Trophoblast cell (in vitro differentiated cells and primary cell): ENCODE results near the gene FAM20C.

Experiments used
- DNase-seq, 2 donors: peaks; one replicate each; pipeline ENCODE4 v3.0.0-alpha.2; 2016
- H2AFZ ChIP-seq: 2 replicates; pipeline ENCODE4 v1.6.1; 2013; ENCODE audit warnings: low read length, moderate library complexity, mild to moderate bottlenecking; ENCODE audit not compliant: insufficient read depth, poor library complexity
- H2AK5ac ChIP-seq: 2 replicates; pipeline ENCODE4 v1.6.1; 2013; ENCODE audit warnings: mild to moderate bottlenecking, low read length
- H2BK120ac ChIP-seq: 2 replicates; pipeline ENCODE4 v1.6.1; 2013; ENCODE audit warnings: low read length, mild to moderate bottlenecking, moderate library complexity; ENCODE audit not compliant: insufficient read depth, poor library complexity
- H2BK12ac ChIP-seq: 2 replicates; pipeline ENCODE4 v1.6.1; 2013; ENCODE audit warnings: mild to moderate bottlenecking, low read length, moderate library complexity
- H2BK5ac ChIP-seq: 2 replicates; pipeline ENCODE4 v1.6.1; 2013; ENCODE audit warnings: low read length, low read depth, moderate library complexity, mild to moderate bottlenecking; ENCODE audit not compliant: poor library complexity
- H3K14ac ChIP-seq: 2 replicates; pipeline ENCODE4 v1.6.1; 2013; ENCODE audit warnings: mild to moderate bottlenecking, low read length
- H3K18ac ChIP-seq: 2 replicates; pipeline ENCODE4 v1.6.1; 2013; ENCODE audit warnings: mild to moderate bottlenecking, low read length
- H3K23ac ChIP-seq: 2 replicates; pipeline ENCODE4 v1.6.1; 2013; ENCODE audit warnings: low read length
- H3K27ac ChIP-seq: 2 replicates; pipeline ENCODE4 v1.5.1; 2013; ENCODE audit warnings: low read depth, mild to moderate bottlenecking, inconsistent platforms, low read length, moderate library complexity
- H3K27me3 ChIP-seq: 2 replicates; pipeline ENCODE4 v1.6.1; 2013; ENCODE audit warnings: inconsistent platforms, mild to moderate bottlenecking, low read length, moderate library complexity; ENCODE audit not compliant: insufficient read depth
- H3K36me3 ChIP-seq, 2 experiments: 1 replicate in 1 of 2; 2 replicates in 1 of 2; pipeline ENCODE4 v1.6.1; 2013; ENCODE audit warnings: low read length in 2 of 2, mild to moderate bottlenecking in 2 of 2, moderate library complexity in 1 of 2; ENCODE audit not compliant: insufficient read depth in 2 of 2, control insufficient read depth in 1 of 2
- H3K4ac ChIP-seq: 2 replicates; pipeline ENCODE4 v1.6.1; 2013; ENCODE audit warnings: low read depth, mild to moderate bottlenecking, low read length, moderate library complexity
- H3K4me1 ChIP-seq, 2 experiments: 1 replicate in 1 of 2; 2 replicates in 1 of 2; pipeline ENCODE4 v1.6.1; 2013; ENCODE audit warnings: low read length in 2 of 2, mild to moderate bottlenecking in 2 of 2, moderate library complexity in 1 of 2; ENCODE audit not compliant: insufficient read depth in 2 of 2, control insufficient read depth in 1 of 2
- H3K4me2 ChIP-seq: 2 replicates; pipeline ENCODE4 v1.6.1; 2013; ENCODE audit warnings: inconsistent platforms, mild to moderate bottlenecking, low read length, moderate library complexity
- H3K4me3 ChIP-seq: 2 replicates; pipeline ENCODE4 v1.5.1; 2013; ENCODE audit warnings: mild to moderate bottlenecking, low read depth, low read length, inconsistent platforms
- H3K79me1 ChIP-seq: one replicate; pipeline ENCODE4 v1.6.1; 2013; ENCODE audit warnings: low read length
- H3K79me2 ChIP-seq: 2 replicates; pipeline ENCODE4 v1.6.1; 2013; ENCODE audit warnings: low read length, mild to moderate bottlenecking; ENCODE audit not compliant: control insufficient read depth, insufficient read depth, poor library complexity
- H3K9ac ChIP-seq: 2 replicates; pipeline ENCODE4 v1.6.1; 2013; ENCODE audit warnings: mild to moderate bottlenecking, low read length
- H3K9me3 ChIP-seq: 2 replicates; pipeline ENCODE4 v1.6.1; 2013; ENCODE audit warnings: low read depth, mild to moderate bottlenecking, control low read depth, inconsistent platforms, low read length; ENCODE audit not compliant: insufficient read depth
- H4K12ac ChIP-seq: 2 replicates; pipeline ENCODE4 v1.6.1; 2013; ENCODE audit warnings: low read depth, mild to moderate bottlenecking, low read length, moderate library complexity
- H4K8ac ChIP-seq: 2 replicates; pipeline ENCODE4 v1.6.1; 2013; ENCODE audit warnings: low read depth, mild to moderate bottlenecking, low read length, moderate library complexity
- H4K91ac ChIP-seq: one replicate; pipeline ENCODE4 v1.6.1; 2013; ENCODE audit warnings: low read depth, mild to moderate bottlenecking, low read length, moderate library complexity
- WGBS: extraction: QIAGEN DNeasy Blood & Tissue Kit; methylation state at CpG from one replicate; pipeline ENCODE4 v1.1.7; 2013; ENCODE audit warnings: missing lambda C conversion rate; ENCODE audit not compliant: insufficient read length, insufficient coverage; ENCODE audit errors: extremely low coverage; 5-methylcytosine and 5-hydroxymethylcytosine counted together

Gene FAM20C

DNA sequence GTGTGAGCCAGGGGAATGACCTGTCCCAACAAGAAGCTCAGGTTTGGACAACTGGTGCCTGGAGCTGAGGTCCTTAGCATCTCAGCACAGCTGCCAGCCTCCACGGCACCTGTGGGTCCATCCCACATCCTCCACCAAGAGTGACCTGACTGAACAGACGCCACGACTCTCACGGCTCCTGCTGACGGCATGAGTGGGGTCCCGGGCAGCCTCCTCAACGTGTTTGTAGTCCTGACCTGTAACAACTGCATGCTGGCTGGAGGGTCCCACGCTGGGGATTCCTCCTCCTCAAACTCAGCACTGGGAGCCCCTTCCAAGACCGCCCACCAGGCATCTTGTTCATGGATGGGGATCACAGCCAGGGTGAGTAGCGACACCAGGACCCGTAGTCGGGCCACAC lies 36.2 kb downstream of the FAM20C start:
- no peak overlapping the region for H3K27ac ChIP-seq
- H2BK12ac ChIP-seq = no peak overlapping the region
- H3K4me3 ChIP-seq = no peak overlapping the region
- no peak overlapping the region for H4K12ac ChIP-seq
- H3K79me2 ChIP-seq = no peaks in the 10 kb centered on the region
- H3K4me2 ChIP-seq = no peak overlapping the region
- H3K18ac ChIP-seq = no peak overlapping the region
- H2AK5ac ChIP-seq = no peak overlapping the region
- no peak overlapping the region for H3K14ac ChIP-seq
- no CpG with 5 or more reads among the region's 12 CpGs for WGBS
- no peak overlapping the region for H3K4ac ChIP-seq
- H3K23ac ChIP-seq = no peak overlapping the region
- no peaks in the 10 kb centered on the region for H3K36me3 ChIP-seq
- no peak overlapping the region for H3K9ac ChIP-seq
- no peaks in the 10 kb centered on the region for H3K9me3 ChIP-seq
- H3K79me1 ChIP-seq = no peaks in the 10 kb centered on the region
- H2BK5ac ChIP-seq = no peak overlapping the region
- no peak overlapping the region for H2AFZ ChIP-seq
- no peak for DNase-seq
- no peak overlapping the region for H2BK120ac ChIP-seq
- H3K27me3 ChIP-seq = no peaks in the 10 kb centered on the region
- H3K4me1 ChIP-seq = no peaks in the 10 kb centered on the region
- no peak overlapping the region for H4K8ac ChIP-seq
- no peak overlapping the region for H4K91ac ChIP-seq

DNA sequence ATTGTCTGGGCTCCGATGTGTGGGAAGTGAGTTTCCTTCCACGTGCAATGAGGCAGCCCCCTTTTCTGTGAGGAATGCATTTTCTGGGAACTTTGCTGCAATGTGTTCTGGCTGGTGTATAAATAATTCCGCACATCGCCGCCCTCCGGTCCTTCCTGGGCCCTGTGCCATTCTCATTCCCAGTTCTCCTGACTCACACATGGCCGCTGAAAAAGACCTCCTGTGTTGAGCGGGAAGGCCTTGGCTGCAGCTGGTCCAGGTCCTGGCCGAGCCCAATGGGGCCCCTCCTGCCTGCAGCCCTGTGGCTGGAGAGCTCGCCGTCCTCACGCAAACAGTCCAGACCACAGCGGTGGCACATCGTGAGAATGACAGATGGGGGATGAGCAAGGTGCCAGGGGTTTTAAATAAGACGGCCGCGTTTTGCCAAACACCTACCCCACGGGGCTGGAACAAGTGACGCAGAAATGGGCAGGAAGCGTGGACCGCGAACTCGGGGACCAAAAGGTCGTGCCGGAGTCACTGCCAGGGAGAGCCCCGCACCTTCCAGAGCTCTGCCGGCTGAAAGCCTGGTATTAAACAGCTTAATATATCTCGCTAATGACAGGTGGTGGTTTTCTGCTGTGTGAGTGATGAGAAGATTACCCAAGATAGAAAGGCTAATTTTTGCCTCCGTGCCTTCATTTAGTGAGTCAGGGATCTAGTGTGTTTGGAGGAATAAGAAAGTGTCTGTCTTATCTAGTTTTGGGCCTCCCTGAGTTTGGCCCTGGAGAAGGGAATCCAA lies 37.0 kb downstream of the FAM20C start:
- no peak overlapping the region for H3K4ac ChIP-seq
- H2AK5ac ChIP-seq = no peak overlapping the region
- no peak overlapping the region for H4K91ac ChIP-seq
- H3K9me3 ChIP-seq = no peaks in the 10 kb centered on the region
- no peak overlapping the region for H3K4me3 ChIP-seq
- H4K12ac ChIP-seq = no peak overlapping the region
- H3K4me1 ChIP-seq = peaks cover 1 to 2% of the 10 kb centered on the region in 2 experiments
- H3K23ac ChIP-seq = no peak overlapping the region
- WGBS = no CpG with 5 or more reads among the region's 29 CpGs
- DNase-seq = no peak
- no peak overlapping the region for H3K4me2 ChIP-seq
- H2BK12ac ChIP-seq = no peak overlapping the region
- H3K36me3 ChIP-seq = no peaks in the 10 kb centered on the region
- H3K9ac ChIP-seq = no peak overlapping the region
- no peaks in the 10 kb centered on the region for H3K27me3 ChIP-seq
- H2AFZ ChIP-seq = no peak overlapping the region
- H3K14ac ChIP-seq = no peak overlapping the region
- H2BK5ac ChIP-seq = no peak overlapping the region
- H4K8ac ChIP-seq = no peak overlapping the region
- no peak overlapping the region for H3K18ac ChIP-seq
- H3K27ac ChIP-seq = no peak overlapping the region
- H2BK120ac ChIP-seq = no peak overlapping the region
- H3K79me1 ChIP-seq = peaks cover under 1% of the 10 kb centered on the region
- H3K79me2 ChIP-seq = no peaks in the 10 kb centered on the region

DNA sequence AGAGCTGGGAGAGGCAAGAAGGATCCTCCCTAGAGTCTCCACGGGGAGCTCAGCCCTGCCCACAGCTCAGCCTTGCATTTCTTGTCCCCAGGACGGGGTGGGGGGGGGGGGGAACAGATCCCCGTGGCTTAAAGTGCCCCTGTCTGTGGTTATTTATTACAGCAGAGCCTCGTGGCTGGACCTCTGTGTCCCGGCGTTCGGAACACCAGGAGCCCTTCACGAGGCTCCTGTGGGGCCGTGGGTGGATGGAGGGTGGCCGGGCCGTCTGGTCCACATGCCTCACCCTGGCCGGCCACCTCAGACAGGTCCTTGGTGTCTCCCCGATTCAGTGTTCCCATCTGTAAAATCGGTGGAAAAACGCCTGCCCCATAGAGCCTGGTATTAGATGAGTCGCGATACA lies 37.9 kb downstream of the FAM20C start:
- no peaks in the 10 kb centered on the region for H3K79me2 ChIP-seq
- H3K9me3 ChIP-seq = no peaks in the 10 kb centered on the region
- H4K8ac ChIP-seq = no peak overlapping the region
- DNase-seq = no peak
- H3K9ac ChIP-seq = no peak overlapping the region
- no CpG with 5 or more reads among the region's 17 CpGs for WGBS
- H4K12ac ChIP-seq = no peak overlapping the region
- no peak overlapping the region for H3K27ac ChIP-seq
- no peak overlapping the region for H3K4ac ChIP-seq
- no peak overlapping the region for H2BK120ac ChIP-seq
- no peak overlapping the region for H4K91ac ChIP-seq
- no peak overlapping the region for H3K4me2 ChIP-seq
- no peaks in the 10 kb centered on the region for H3K36me3 ChIP-seq
- H3K4me1 ChIP-seq = peaks cover 9% of the 10 kb centered on the region in 2 experiments
- no peak overlapping the region for H3K23ac ChIP-seq
- no peak overlapping the region for H2AFZ ChIP-seq
- H2BK5ac ChIP-seq = no peak overlapping the region
- H2BK12ac ChIP-seq = no peak overlapping the region
- no peaks in the 10 kb centered on the region for H3K27me3 ChIP-seq
- H3K79me1 ChIP-seq = peaks cover 4% of the 10 kb centered on the region
- H3K18ac ChIP-seq = no peak overlapping the region
- no peak overlapping the region for H3K14ac ChIP-seq
- H3K4me3 ChIP-seq = no peak overlapping the region
- H2AK5ac ChIP-seq = no peak overlapping the region

DNA sequence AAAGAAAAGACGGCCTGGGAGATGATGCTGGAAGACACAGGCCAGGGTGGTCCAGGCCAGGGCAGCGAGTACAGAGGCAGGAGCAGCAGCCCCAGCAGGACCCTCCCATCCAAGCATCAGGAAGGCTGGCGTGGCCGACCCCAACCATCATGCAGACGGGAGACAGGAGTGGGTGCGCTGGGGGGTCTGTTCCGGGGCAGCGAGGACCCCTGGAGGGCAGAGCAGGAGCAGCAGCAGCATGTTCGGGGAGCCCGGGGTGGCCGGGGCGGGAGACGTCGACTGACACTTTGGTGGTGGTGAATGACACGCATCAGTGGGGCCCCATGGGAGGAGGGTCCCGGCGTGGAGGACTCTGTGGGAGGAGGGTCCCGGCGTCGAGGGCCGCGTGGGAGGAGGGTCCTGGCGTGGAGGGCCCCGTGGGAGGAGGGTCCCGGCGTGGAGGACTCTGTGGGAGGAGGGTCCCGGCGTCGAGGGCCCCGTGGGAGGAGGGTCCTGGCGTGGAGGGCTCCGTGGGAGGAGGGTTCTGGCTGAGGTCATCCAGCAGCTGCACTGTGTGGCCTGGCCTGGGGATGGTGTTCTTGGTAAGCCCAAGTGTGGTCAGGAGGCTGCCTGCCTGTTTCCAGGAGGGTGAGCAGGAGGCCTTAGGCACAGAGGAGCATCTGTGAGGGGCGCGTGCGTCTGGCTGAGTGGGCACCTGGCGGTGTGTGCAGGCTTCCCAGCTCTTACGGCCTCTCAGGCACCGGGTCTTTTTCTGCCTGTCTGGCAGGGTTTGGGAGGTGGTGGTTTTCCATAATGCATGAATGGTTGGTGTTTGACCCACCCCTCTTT lies 38.9 kb downstream of the FAM20C start:
- peaks cover 5% of the 10 kb centered on the region for H3K79me1 ChIP-seq
- no peak overlapping the region for H3K9ac ChIP-seq
- H3K79me2 ChIP-seq = no peaks in the 10 kb centered on the region
- no peak overlapping the region for H3K23ac ChIP-seq
- no peak overlapping the region for H4K8ac ChIP-seq
- H4K12ac ChIP-seq = no peak overlapping the region
- no CpG with 5 or more reads among the region's 38 CpGs for WGBS
- peaks cover 16 to 17% of the 10 kb centered on the region in 2 experiments for H3K4me1 ChIP-seq
- H4K91ac ChIP-seq = no peak overlapping the region
- no peak overlapping the region for H3K14ac ChIP-seq
- H3K4ac ChIP-seq = no peak overlapping the region
- no peak overlapping the region for H3K27ac ChIP-seq
- H2BK12ac ChIP-seq = no peak overlapping the region
- H3K4me2 ChIP-seq = no peak overlapping the region
- H2AFZ ChIP-seq = no peak overlapping the region
- no peak overlapping the region for H2BK120ac ChIP-seq
- H3K18ac ChIP-seq = no peak overlapping the region
- no peak overlapping the region for H3K4me3 ChIP-seq
- H3K27me3 ChIP-seq = no peaks in the 10 kb centered on the region
- no peaks in the 10 kb centered on the region for H3K36me3 ChIP-seq
- no peak overlapping the region for H2BK5ac ChIP-seq
- DNase-seq = no peak
- no peak overlapping the region for H2AK5ac ChIP-seq
- H3K9me3 ChIP-seq = no peaks in the 10 kb centered on the region
